Measurements from ENCODE around the gene UBE4B. TPM values are rescaled to one million over a fixed set of nuclear protein-coding genes. Genes with fewer than 3 reads are reported as not detected.

Gene UBE4B
- polyA plus RNA-seq, 1 experiment: 18.2 TPM

DNA sequence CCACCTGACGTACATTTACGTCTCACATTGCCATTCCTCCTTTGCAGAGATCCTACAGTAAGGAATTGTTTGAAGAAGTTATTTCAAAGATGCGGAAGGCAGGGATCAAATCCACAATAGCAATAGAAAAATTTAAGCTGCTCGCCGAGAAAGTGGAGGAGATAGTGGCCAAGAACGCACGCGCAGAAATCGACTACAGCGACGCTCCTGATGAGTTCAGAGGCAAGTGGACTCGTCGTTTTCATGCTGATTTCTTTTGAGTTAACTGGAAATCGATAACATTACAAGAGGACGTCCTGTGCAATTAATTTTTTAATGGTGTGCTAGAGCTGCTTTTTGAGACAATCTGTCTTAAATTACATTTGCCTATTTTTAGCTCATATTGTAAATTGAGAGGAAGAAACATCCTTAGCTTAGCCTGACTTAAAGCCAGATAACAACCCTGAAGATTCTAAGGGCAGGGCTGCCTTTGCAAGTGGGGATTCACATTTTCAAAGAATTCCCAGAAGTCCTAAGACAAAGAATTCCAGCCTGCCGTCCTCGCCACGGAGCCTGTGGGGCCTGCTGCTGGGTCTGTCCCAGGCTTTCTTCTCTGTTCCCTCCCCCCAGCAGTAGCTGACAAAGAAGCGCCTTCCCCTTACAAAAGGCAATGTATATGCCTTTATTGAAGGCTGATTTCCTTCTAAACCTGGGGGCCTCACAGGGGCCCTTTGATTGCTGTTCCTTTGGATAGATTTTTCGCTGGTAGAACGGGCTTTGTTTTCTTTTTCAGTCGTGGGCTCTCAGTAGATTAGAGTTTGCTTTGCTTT is 146.0 kb downstream of the UBE4B start:
- ChIA-PET CTCF (interaction anchor here (1.0 to 2.3 kb wide), 4 partner anchors 26 to 236 kb away, joined by 3 to 9 read pairs (median 4); partner anchors contain the start of genes KIF1B, LZIC and NMNAT1), POLR2A (no interaction called here)
- no peak for DNase-seq (ENCODE audit: low read depth)
- Histone ChIP-seq H3K4me3 (ENCODE audit: low read depth, low read length) (no peak overlapping the region), H3K36me3 (ENCODE audit: control insufficient read depth, insufficient read depth, low read length) (peaks cover 3% of the 10 kb centered on the region), H3K27me3 (ENCODE audit: control insufficient read depth, insufficient read depth, low read length) (no peaks in the 10 kb centered on the region)
- TF ChIP-seq, protein P1, sequence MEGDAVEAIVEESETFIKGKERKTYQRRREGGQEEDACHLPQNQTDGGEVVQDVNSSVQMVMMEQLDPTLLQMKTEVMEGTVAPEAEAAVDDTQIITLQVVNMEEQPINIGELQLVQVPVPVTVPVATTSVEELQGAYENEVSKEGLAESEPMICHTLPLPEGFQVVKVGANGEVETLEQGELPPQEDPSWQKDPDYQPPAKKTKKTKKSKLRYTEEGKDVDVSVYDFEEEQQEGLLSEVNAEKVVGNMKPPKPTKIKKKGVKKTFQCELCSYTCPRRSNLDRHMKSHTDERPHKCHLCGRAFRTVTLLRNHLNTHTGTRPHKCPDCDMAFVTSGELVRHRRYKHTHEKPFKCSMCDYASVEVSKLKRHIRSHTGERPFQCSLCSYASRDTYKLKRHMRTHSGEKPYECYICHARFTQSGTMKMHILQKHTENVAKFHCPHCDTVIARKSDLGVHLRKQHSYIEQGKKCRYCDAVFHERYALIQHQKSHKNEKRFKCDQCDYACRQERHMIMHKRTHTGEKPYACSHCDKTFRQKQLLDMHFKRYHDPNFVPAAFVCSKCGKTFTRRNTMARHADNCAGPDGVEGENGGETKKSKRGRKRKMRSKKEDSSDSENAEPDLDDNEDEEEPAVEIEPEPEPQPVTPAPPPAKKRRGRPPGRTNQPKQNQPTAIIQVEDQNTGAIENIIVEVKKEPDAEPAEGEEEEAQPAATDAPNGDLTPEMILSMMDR (IDR thresholded peaks at IDR 0.05; ENCODE audit: insufficient read depth, low read depth, low read length): no peak

DNA sequence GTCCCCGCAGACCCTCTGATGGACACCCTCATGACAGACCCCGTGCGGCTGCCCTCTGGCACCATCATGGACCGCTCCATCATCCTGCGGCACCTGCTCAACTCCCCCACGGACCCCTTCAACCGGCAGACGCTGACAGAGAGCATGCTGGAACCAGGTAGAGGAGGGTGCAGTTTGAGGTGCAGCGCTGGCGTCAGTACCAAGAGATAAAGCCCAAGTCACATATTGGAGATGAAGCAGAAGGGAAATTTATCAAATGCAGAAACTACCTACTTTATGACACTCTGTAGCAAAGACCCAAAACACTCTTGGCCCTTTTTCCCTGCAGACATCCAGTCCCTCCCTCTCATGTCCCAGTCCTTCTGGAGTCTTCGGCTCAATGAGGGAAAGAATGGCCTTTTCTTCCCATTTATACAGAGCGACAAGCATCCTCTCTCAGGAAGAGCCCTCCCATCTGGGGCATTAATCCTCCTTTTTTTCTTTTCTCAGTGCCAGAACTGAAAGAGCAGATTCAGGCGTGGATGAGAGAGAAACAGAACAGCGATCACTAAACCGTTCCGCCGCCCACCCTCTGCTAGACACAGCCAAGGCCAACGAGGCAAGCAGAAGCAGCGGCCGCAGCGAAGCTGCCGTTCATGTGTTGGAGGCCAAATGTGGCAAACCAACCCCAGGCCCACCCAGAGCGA is 146.8 kb downstream of the UBE4B start:
- ChIA-PET POLR2A (no interaction called here), CTCF (interaction anchor here (1.2 to 2.3 kb wide), 2 partner anchors 27 to 31 kb away, joined by 3 to 9 read pairs; partner anchors contain the start of gene KIF1B)

DNA sequence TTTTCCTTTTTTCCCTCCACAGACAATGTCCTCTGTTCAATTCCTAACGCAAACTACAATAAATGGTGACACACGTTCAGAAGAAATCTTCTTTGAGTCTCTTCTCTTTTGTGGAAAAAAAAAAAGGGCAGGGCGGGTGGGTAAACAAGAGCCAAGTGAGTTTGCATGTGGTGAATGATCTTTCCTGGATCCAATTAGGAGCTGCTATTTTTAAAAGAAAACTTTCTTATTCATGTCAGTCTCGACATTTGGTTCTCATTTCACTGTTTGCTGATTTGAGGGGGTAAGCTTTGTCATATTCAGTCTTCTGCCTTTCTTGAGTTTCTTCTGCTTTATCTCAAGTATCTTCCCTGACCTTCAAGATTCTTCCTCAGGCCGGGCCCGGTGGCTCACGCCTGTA is 148.4 kb downstream of the UBE4B start:
- CTCF ChIA-PET: interaction anchor here (2.0 kb wide), 1 partner anchor 28 kb away, joined by 5 read pairs; no protein-coding TSS in a partner anchor

More for the DNA sequence above, 146.8 kb downstream of the UBE4B start:
- DNase-seq (ENCODE audit: low read depth): no peak
- TF ChIP-seq, protein P1 (IDR thresholded peaks at IDR 0.05; ENCODE audit: insufficient read depth, low read depth, low read length): no peak
- Histone ChIP-seq H3K27me3 (ENCODE audit: control insufficient read depth, insufficient read depth, low read length) (no peaks in the 10 kb centered on the region), H3K36me3 (ENCODE audit: control insufficient read depth, insufficient read depth, low read length) (peaks cover 3% of the 10 kb centered on the region), H3K4me3 (ENCODE audit: low read depth, low read length) (no peak overlapping the region)

DNA sequence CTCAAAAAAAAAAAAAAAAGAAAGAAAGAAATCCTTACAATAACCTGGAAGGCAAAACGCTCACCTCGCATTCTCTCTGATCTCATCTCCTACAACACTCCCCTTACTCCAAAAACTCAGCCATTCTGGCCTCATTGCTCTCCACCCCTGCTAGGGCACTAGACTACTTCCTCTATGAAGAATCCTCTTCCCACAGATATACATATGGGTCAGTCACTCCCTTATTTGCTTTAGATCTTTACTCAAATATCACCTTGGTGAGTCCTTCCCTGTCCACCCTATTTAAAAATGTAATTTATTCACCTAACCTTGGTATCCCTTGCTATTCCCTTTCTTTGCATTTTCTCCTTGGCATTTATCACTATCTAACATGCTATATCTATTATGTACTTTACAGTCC is 153.0 kb downstream of the UBE4B start:
- POLR2A ChIA-PET: interaction anchor here (0.6 kb wide), 1 partner anchor 14 kb away, joined by 10 read pairs; no protein-coding TSS in a partner anchor
- Histone ChIP-seq H3K4me3 (ENCODE audit: low read depth, low read length) (no peak overlapping the region), H3K36me3 (ENCODE audit: control insufficient read depth, insufficient read depth, low read length) (no peaks in the 10 kb centered on the region), H3K27me3 (ENCODE audit: control insufficient read depth, insufficient read depth, low read length) (no peaks in the 10 kb centered on the region)
- TF ChIP-seq, protein P1 (IDR thresholded peaks at IDR 0.05; ENCODE audit: insufficient read depth, low read depth, low read length): no peak
- DNase-seq (ENCODE audit: low read depth): no peak
- CTCF ChIA-PET: interaction anchor here (0.9 to 1.0 kb wide), 2 partner anchors 24 to 244 kb away, joined by 3 to 5 read pairs; partner anchors contain the start of genes CENPS and KIF1B

More for the DNA sequence above, 148.4 kb downstream of the UBE4B start:
- Histone ChIP-seq H3K27me3 (ENCODE audit: control insufficient read depth, insufficient read depth, low read length) (no peaks in the 10 kb centered on the region), H3K36me3 (ENCODE audit: control insufficient read depth, insufficient read depth, low read length) (peaks cover 2% of the 10 kb centered on the region; the same call in 1 of the 2 replicates), H3K4me3 (ENCODE audit: low read depth, low read length) (no peak overlapping the region)
- POLR2A ChIA-PET: interaction anchor here (0.7 kb wide), 1 partner anchor 231 kb away, joined by 9 read pairs; no protein-coding TSS in a partner anchor
- peak; percentile 49 for DNase-seq (ENCODE audit: low read depth)
- TF ChIP-seq, protein P1 (IDR thresholded peaks at IDR 0.05; ENCODE audit: insufficient read depth, low read depth, low read length): no peak
